GM23248 (cell line): Measurements from ENCODE around the gene STIM2. TPM values are rescaled to one million over a fixed set of nuclear protein-coding genes. Genes with fewer than 3 reads are reported as not detected.

Experiments used
- DNase-seq: peaks from one replicate; pipeline ENCODE4 v3.0.0-alpha.2; 2015
- H2AFZ ChIP-seq: fragments of 200-600 bp; sonication (generic); 2 replicates; pipeline ENCODE4 v1.6.1; 2016; ENCODE audit warnings: antibody characterized with exemption
- H3F3A ChIP-seq: fragments of 200-600 bp; sonication (generic); 2 replicates; pipeline ENCODE4 v1.6.1; 2016; ENCODE audit warnings: mild to moderate bottlenecking, antibody characterized with exemption, mixed run types; ENCODE audit not compliant: insufficient read depth
- H3K27ac ChIP-seq: fragments of 200-600 bp; sonication (generic); 2 replicates; pipeline ENCODE4 v1.5.1; 2016; ENCODE audit warnings: mild to moderate bottlenecking
- H3K27me3 ChIP-seq: fragments of 200-600 bp; sonication (generic); replicated peaks from 2 replicates; pipeline ENCODE4 v1.6.1; 2016; ENCODE audit warnings: mild to moderate bottlenecking; ENCODE audit not compliant: insufficient read depth
- H3K36me3 ChIP-seq: fragments of 200-600 bp; sonication (generic); 2 replicates; pipeline ENCODE4 v1.6.1; 2016; ENCODE audit warnings: low read depth, mild to moderate bottlenecking
- H3K4me1 ChIP-seq: fragments of 200-600 bp; sonication (generic); 2 replicates; pipeline ENCODE4 v1.6.1; 2016; ENCODE audit warnings: mild to moderate bottlenecking; ENCODE audit not compliant: insufficient read depth
- H3K4me2 ChIP-seq: fragments of 200-600 bp; sonication (generic); one replicate; pipeline ENCODE4 v1.6.1; 2016; ENCODE audit warnings: mild to moderate bottlenecking; ENCODE audit not compliant: unreplicated experiment
- H3K4me3 ChIP-seq: fragments of 200-600 bp; sonication (generic); 2 replicates; pipeline ENCODE4 v1.5.1; 2016; ENCODE audit warnings: mild to moderate bottlenecking
- H3K79me2 ChIP-seq: fragments of 200-600 bp; sonication (generic); 2 replicates; pipeline ENCODE4 v1.6.1; 2016; ENCODE audit warnings: mild to moderate bottlenecking; ENCODE audit not compliant: insufficient read depth
- H3K9ac ChIP-seq: fragments of 200-600 bp; sonication (generic); 2 replicates; pipeline ENCODE4 v1.6.1; 2016; ENCODE audit warnings: mild to moderate bottlenecking
- H3K9me2 ChIP-seq: fragments of 200-600 bp; sonication (generic); 2 replicates; pipeline ENCODE4 v1.6.1; 2016; ENCODE audit warnings: mixed run types, mild to moderate bottlenecking, moderate library complexity; ENCODE audit not compliant: insufficient read depth
- H3K9me3 ChIP-seq: fragments of 200-600 bp; sonication (generic); one replicate; pipeline ENCODE4 v1.6.1; 2017; ENCODE audit warnings: low read depth
- H4K20me1 ChIP-seq: fragments of 200-600 bp; sonication (generic); 2 replicates; pipeline ENCODE4 v1.6.0; 2016; ENCODE audit not compliant: insufficient read depth
- EZH2 ChIP-seq: fragments of 200-600 bp; sonication (generic); IDR thresholded peaks from 2 replicates; pipeline ENCODE4 v1.6.1; 2018; ENCODE audit warnings: antibody characterized with exemption, mild to moderate bottlenecking; ENCODE audit not compliant: insufficient read depth, poor library complexity, severe bottlenecking
- EZH2phosphoT487 ChIP-seq: fragments of 200-600 bp; sonication (generic); IDR thresholded peaks from 2 replicates; pipeline ENCODE4 v1.6.1; 2018; ENCODE audit warnings: antibody characterized with exemption, moderate library complexity, mild to moderate bottlenecking, low read depth; ENCODE audit not compliant: insufficient read depth
- WGBS, 2 experiments: methylation state at CpG; one replicate each; pipeline ENCODE4 v1.1.6; 2015 to 2017; ENCODE audit warnings: low lambda C conversion rate in 2 of 2, low coverage in 1 of 2; ENCODE audit errors: missing lambda C conversion rate in 2 of 2; 5-methylcytosine and 5-hydroxymethylcytosine counted together
- in situ Hi-C: fragments of 300-500 bp; cut with MboI; formaldehyde crosslinking; loops from 2 replicates; pipeline ENCODE4 v1.15.0; 2020
- polyA plus RNA-seq: library from polyadenylated mRNA; unstranded; fragments of >200 nt; fragmentation: Nextera tagmentation; extraction: Ambion mirVana; gene quantifications from 2 replicates; pipeline ENCODE4 v1.2.1, GENCODE V29; 2016
- total RNA-seq: library from RNA; depleted of rRNA; stranded (reverse); fragments of >200 nt; shearing (Covaris generic); gene quantifications from 2 replicates; pipeline ENCODE4 v1.2.3, GENCODE V29; 2014

Gene STIM2
- total and polyA plus RNA-seq, 2 experiments from 2014 or later, result 10.8 to 13.8 TPM

GRCh38 chr4:26955241-26955640 lies 94.6 kb downstream of the STIM2 start:
- Histone ChIP-seq H3K9ac (no peak overlapping the region), H3K4me3 (no peak overlapping the region), H3K27ac (no peak overlapping the region), H3K79me2 (0 out of 2 replicates have a peak, but pooled peaks cover 6% of the 10 kb centered on the region), H4K20me1 (no peaks in the 10 kb centered on the region), H3K36me3 (no peaks in the 10 kb centered on the region), H2AFZ (no peak overlapping the region), H3K4me2 (no peak overlapping the region), H3K27me3 (no peaks in the 10 kb centered on the region), H3K9me3 (no peaks in the 10 kb centered on the region), H3F3A (no peaks in the 10 kb centered on the region), H3K9me2 (no peaks in the 10 kb centered on the region), H3K4me1 (no peaks in the 10 kb centered on the region)
- DNase-seq, result no peak
- in situ Hi-C loops, result no loop called here
- WGBS, 2 experiments, result 93 to 95% methylated on average over 2 of the region's 2 CpGs
- TF ChIP-seq EZH2phosphoT487, result no peak
- TF ChIP-seq EZH2, result no peak

- no peak overlapping the region for H3K4me3 ChIP-seq
- no peaks in the 10 kb centered on the region for H4K20me1 ChIP-seq
- TF ChIP-seq EZH2 (no peak), EZH2phosphoT487 (no peak)
- WGBS, 2 experiments, result 95 to 99% methylated on average over 4 of the region's 4 CpGs
- H3K9me3 ChIP-seq, result no peaks in the 10 kb centered on the region
- no peak for DNase-seq
- H2AFZ ChIP-seq, result no peak overlapping the region
- H3K9me2 ChIP-seq, result no peaks in the 10 kb centered on the region
- no peak overlapping the region for H3K27ac ChIP-seq
- in situ Hi-C loops, result no loop called here
- H3K9ac ChIP-seq, result no peak overlapping the region
- H3K27me3 ChIP-seq, result no peaks in the 10 kb centered on the region
- no peaks in the 10 kb centered on the region for H3F3A ChIP-seq
- H3K79me2 ChIP-seq, result 0 out of 2 replicates have a peak, but pooled peaks cover 6% of the 10 kb centered on the region
- peaks cover 3% of the 10 kb centered on the region; the same call in 1 of the 2 replicates for H3K4me1 ChIP-seq
- H3K4me2 ChIP-seq, result no peak overlapping the region
- no peaks in the 10 kb centered on the region for H3K36me3 ChIP-seq
Observed at GRCh38 chr4:26958925-26959653, 98.4 kb downstream of the STIM2 start.

GRCh38 chr4:26959654-26960047 lies 99.0 kb downstream of the STIM2 start:
- H3K9me3 ChIP-seq, result no peaks in the 10 kb centered on the region
- H3F3A ChIP-seq, result peaks cover 2% of the 10 kb centered on the region; the same call in 1 of the 2 replicates
- H3K4me1 ChIP-seq, result peaks cover 9% of the 10 kb centered on the region
- H3K4me2 ChIP-seq, result no peak overlapping the region
- H3K9me2 ChIP-seq, result no peaks in the 10 kb centered on the region
- H3K79me2 ChIP-seq, result 0 out of 2 replicates have a peak, but pooled peaks cover 6% of the 10 kb centered on the region
- DNase-seq, result no peak
- no peak overlapping the region for H2AFZ ChIP-seq
- 64 to 68% methylated on average over 1 of the region's 1 CpG for WGBS, 2 experiments
- no peaks in the 10 kb centered on the region for H3K27me3 ChIP-seq
- no peak overlapping the region for H3K27ac ChIP-seq
- H3K4me3 ChIP-seq, result no peak overlapping the region
- TF ChIP-seq EZH2 (no peak), EZH2phosphoT487 (no peak)
- H3K9ac ChIP-seq, result no peak overlapping the region
- H4K20me1 ChIP-seq, result no peaks in the 10 kb centered on the region
- in situ Hi-C loops, result no loop called here
- no peaks in the 10 kb centered on the region for H3K36me3 ChIP-seq

- DNase-seq, result no peak
- Histone ChIP-seq H3K4me3 (no peak overlapping the region), H3K79me2 (0 out of 2 replicates have a peak, but pooled peaks cover 5% of the 10 kb centered on the region), H3K27ac (no peak overlapping the region), H3K9me3 (no peaks in the 10 kb centered on the region), H3K4me2 (no peak overlapping the region), H3F3A (peaks cover 8% of the 10 kb centered on the region; the same call in 1 of the 2 replicates), H4K20me1 (no peaks in the 10 kb centered on the region), H3K27me3 (no peaks in the 10 kb centered on the region), H3K9ac (no peak overlapping the region), H3K36me3 (no peaks in the 10 kb centered on the region), H3K4me1 (peaks cover 18% of the 10 kb centered on the region), H3K9me2 (no peaks in the 10 kb centered on the region), H2AFZ (no peak overlapping the region)
- TF ChIP-seq EZH2phosphoT487 (no peak), EZH2 (no peak)
- in situ Hi-C loops, result no loop called here
Observed at GRCh38 chr4:26962720-26963119, 102.1 kb downstream of the STIM2 start.
